ENCODE measurements around the gene SIK2.

Gene SIK2

DNA sequence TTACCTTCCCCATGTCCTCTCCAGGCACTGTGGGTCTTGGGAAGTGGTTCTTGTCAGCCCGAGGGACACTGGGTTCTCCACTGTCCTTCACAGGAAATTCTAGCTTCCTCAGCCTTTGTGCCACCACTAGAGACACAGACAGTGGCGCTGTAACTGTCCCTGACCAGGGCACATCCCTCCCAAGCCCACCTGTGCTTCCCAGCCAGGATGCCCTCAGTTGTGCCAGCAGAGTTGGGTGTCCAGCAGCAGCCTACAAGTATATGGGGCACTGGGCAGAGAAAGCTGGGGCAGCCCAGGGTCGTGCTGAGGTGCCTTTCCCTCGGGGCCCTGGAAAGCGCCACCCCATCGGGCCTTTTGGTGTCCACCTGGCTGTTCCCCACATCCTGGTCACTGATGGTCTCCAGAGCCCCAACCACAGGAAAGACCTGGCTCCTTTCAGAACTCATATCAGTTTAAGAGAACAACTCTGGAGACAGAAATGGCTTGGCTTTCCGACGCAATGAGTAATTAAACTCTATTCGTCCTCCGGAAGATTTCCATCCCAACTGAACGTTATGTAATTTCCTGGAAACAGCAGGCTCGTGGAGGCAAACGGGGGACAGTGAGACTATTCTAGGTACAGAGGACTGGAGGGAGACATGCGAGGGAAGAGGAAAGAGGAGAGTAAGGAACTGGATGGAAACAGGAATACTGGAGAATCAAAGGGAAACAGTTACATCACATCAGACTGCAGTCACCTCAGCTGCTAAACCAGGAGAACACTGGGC, 135.4 kb downstream of the SIK2 start:
- TF ChIP-seq, protein P1, sequence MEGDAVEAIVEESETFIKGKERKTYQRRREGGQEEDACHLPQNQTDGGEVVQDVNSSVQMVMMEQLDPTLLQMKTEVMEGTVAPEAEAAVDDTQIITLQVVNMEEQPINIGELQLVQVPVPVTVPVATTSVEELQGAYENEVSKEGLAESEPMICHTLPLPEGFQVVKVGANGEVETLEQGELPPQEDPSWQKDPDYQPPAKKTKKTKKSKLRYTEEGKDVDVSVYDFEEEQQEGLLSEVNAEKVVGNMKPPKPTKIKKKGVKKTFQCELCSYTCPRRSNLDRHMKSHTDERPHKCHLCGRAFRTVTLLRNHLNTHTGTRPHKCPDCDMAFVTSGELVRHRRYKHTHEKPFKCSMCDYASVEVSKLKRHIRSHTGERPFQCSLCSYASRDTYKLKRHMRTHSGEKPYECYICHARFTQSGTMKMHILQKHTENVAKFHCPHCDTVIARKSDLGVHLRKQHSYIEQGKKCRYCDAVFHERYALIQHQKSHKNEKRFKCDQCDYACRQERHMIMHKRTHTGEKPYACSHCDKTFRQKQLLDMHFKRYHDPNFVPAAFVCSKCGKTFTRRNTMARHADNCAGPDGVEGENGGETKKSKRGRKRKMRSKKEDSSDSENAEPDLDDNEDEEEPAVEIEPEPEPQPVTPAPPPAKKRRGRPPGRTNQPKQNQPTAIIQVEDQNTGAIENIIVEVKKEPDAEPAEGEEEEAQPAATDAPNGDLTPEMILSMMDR (IDR thresholded peaks at IDR 0.05; ENCODE audit: borderline replicate concordance, insufficient read depth, low read depth, low read length): no peak
- no peak overlapping the region for H3K4me3 ChIP-seq (ENCODE audit: low read depth, low read length)

DNA sequence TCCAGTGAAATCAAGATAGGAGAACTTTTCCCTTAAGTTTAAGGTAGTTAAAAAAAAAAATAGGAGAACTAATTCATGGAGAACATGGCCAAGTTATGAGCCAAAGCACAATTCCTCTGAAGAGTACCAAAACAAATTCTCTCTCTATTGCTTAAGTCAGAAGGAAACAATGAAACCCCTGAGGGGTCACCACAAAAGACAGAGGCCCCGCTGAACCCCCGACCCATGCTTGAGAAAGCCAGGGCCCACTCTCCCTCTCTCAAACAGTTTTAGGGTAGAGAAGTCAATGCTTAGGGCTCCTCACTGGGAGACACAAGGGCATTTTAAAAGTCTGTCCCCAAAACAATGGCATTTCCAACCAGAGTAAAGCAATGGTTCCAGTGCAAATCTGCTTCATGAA, 137.1 kb downstream of the SIK2 start:
- TF ChIP-seq, protein P1 (IDR thresholded peaks at IDR 0.05; ENCODE audit: borderline replicate concordance, insufficient read depth, low read depth, low read length): no peak

DNA sequence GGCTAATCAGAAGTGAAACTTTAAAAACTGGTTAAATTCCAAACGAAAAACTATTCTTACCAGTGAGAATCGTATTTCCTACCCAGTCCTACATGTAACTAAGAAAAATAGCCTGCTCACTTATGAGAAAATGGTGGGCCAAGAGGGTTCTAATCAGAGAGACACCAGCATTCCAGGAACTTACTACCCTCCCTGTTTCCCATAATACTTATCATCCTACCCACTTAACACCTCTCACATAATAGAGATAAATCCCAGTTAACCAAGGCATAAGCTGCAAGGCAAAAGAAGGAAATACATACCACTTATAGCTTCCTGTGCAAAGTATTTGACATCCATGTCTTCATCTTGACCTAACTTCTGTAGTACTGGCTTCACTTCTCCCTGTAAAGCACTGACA, 139.5 kb downstream of the SIK2 start:
- H3K4me3 ChIP-seq (ENCODE audit: low read depth, low read length): no peak overlapping the region
- TF ChIP-seq, protein P1 (IDR thresholded peaks at IDR 0.05; ENCODE audit: borderline replicate concordance, insufficient read depth, low read depth, low read length): no peak

More for the DNA sequence above, 137.1 kb downstream of the SIK2 start:
- no peak overlapping the region for H3K4me3 ChIP-seq (ENCODE audit: low read depth, low read length)

DNA sequence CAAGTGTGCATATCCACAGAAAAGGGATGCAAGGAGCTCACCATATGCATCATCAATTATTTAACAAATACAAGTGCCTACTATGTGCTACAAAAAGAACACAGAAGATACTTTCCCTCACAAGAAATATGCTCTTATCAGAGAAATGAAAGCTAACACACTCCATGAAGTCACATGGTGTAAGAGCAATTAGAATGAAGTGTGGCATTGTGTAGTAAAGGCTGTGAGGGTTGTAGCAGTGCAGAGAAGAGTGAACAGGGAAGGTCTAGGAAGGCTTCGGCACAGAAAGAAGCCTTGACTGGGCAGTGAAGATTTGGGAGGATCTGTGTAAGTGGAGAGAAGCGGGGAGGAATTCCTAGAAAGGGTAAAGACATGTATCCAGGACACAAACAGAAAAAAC, 141.5 kb downstream of the SIK2 start:
- TF ChIP-seq, protein P1 (IDR thresholded peaks at IDR 0.05; ENCODE audit: borderline replicate concordance, insufficient read depth, low read depth, low read length): no peak
- no peak overlapping the region for H3K4me3 ChIP-seq (ENCODE audit: low read depth, low read length)

DNA sequence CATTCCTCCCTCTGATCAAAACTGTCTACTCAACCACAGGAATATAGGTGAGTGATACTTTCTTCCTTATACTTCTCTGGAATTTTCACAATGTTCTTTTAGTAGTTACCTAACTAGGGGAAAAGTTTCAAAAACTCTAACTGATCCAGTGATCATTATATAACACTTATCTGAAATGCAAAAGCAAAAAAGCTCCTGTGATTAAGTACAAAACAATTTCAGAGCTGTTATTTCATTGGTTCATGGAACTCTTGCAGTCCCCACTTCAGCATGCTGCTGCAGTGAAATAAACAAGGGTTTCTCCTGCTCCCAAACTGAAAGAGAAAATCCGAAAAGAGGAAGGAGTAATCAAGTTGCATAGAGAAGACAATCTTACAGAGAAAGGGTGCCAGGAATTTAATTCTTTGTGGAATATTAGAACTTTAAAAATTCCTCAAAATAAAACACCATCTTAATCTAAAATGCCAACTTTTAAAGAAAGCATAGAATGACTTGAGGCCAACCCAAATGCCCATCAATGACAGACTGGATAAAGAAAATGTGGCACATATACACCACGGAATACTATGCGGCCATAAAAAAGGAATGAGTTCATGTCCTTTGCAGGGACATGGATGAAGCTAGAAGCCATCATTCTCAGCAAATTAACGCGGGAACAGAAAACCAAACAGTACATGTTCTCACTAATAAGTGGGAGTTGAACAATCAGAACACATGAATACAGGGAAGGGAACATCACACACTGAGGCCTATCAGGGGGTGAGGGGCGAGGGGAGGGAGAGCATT, 143.7 kb downstream of the SIK2 start:
- no peak overlapping the region for H3K4me3 ChIP-seq (ENCODE audit: low read depth, low read length)

DNA sequence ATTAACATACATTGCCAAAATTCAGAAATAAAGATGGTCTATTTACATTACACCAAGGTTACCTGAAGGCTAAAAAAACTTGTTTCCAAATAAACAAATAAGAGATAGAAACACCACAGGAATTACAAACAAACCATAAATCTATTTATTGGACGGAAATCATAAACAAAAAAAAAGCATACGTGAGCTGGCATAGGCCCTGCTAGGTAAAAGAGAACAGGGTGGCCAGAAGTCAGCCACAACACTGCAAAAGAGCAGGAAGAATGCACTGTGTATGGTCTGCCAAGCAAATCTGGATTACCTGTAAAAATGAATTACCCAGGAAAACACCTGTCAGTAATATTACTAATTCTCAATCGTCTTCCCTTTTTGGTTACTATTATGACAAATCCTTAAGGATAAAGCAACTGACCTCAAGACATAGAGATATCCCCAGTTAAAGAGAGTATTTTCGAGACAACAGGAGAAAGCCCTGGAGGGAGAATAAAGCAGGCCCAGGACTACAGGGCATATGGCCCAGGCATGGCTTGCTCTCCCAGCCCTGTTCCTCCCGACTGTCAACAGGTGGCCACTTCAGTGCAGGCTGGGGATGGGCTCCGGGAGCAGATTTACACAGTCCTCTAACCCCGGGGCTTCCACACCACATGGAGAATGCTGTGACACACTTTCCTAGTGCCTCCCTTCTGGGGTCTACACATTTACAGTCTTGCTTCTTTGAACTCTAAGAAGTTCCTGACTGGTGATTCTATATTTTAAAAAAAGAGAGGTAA, 146.0 kb downstream of the SIK2 start:
- H3K4me3 ChIP-seq (ENCODE audit: low read depth, low read length): no peak overlapping the region
- TF ChIP-seq, protein P1 (IDR thresholded peaks at IDR 0.05; ENCODE audit: borderline replicate concordance, insufficient read depth, low read depth, low read length): no peak

More for the DNA sequence above, 143.7 kb downstream of the SIK2 start:
- TF ChIP-seq, protein P1 (IDR thresholded peaks at IDR 0.05; ENCODE audit: borderline replicate concordance, insufficient read depth, low read depth, low read length): no peak
